ENCODE results near the gene FTSJ1.

DNA sequence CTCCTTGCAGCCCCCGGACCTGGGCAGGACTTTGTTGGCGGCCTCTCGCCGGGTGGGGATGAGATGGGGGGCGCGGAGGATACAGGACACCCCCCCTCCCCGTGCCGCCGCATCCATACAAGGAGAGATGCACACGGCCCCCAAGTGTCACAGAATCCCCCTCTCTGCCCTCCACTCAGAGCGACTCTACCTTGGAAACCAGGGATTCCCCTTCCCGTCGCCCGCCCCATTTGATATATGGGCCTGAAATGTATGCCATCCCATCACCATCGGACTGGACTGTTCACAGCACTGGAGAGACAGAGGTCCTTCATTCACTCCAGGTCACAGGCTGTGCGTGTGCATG is 33.2 kb downstream of the FTSJ1 start:
- TF ChIP-seq, protein P1, sequence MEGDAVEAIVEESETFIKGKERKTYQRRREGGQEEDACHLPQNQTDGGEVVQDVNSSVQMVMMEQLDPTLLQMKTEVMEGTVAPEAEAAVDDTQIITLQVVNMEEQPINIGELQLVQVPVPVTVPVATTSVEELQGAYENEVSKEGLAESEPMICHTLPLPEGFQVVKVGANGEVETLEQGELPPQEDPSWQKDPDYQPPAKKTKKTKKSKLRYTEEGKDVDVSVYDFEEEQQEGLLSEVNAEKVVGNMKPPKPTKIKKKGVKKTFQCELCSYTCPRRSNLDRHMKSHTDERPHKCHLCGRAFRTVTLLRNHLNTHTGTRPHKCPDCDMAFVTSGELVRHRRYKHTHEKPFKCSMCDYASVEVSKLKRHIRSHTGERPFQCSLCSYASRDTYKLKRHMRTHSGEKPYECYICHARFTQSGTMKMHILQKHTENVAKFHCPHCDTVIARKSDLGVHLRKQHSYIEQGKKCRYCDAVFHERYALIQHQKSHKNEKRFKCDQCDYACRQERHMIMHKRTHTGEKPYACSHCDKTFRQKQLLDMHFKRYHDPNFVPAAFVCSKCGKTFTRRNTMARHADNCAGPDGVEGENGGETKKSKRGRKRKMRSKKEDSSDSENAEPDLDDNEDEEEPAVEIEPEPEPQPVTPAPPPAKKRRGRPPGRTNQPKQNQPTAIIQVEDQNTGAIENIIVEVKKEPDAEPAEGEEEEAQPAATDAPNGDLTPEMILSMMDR (IDR thresholded peaks at IDR 0.05; ENCODE audit: low read depth, low read length, missing input control) = no peak
- TF ChIP-seq YY1 (IDR thresholded peaks at IDR 0.05) = no peak
- TF ChIP-seq TAF1 (conservative IDR thresholded peaks at IDR 0.05) = no peak
- TF ChIP-seq, protein P2, sequence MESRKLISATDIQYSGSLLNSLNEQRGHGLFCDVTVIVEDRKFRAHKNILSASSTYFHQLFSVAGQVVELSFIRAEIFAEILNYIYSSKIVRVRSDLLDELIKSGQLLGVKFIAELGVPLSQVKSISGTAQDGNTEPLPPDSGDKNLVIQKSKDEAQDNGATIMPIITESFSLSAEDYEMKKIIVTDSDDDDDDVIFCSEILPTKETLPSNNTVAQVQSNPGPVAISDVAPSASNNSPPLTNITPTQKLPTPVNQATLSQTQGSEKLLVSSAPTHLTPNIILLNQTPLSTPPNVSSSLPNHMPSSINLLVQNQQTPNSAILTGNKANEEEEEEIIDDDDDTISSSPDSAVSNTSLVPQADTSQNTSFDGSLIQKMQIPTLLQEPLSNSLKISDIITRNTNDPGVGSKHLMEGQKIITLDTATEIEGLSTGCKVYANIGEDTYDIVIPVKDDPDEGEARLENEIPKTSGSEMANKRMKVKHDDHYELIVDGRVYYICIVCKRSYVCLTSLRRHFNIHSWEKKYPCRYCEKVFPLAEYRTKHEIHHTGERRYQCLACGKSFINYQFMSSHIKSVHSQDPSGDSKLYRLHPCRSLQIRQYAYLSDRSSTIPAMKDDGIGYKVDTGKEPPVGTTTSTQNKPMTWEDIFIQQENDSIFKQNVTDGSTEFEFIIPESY (IDR thresholded peaks at IDR 0.05) = no peak
- TF ChIP-seq FOXA1 (IDR thresholded peaks at IDR 0.05) = no peak
- TF ChIP-seq, protein P3, sequence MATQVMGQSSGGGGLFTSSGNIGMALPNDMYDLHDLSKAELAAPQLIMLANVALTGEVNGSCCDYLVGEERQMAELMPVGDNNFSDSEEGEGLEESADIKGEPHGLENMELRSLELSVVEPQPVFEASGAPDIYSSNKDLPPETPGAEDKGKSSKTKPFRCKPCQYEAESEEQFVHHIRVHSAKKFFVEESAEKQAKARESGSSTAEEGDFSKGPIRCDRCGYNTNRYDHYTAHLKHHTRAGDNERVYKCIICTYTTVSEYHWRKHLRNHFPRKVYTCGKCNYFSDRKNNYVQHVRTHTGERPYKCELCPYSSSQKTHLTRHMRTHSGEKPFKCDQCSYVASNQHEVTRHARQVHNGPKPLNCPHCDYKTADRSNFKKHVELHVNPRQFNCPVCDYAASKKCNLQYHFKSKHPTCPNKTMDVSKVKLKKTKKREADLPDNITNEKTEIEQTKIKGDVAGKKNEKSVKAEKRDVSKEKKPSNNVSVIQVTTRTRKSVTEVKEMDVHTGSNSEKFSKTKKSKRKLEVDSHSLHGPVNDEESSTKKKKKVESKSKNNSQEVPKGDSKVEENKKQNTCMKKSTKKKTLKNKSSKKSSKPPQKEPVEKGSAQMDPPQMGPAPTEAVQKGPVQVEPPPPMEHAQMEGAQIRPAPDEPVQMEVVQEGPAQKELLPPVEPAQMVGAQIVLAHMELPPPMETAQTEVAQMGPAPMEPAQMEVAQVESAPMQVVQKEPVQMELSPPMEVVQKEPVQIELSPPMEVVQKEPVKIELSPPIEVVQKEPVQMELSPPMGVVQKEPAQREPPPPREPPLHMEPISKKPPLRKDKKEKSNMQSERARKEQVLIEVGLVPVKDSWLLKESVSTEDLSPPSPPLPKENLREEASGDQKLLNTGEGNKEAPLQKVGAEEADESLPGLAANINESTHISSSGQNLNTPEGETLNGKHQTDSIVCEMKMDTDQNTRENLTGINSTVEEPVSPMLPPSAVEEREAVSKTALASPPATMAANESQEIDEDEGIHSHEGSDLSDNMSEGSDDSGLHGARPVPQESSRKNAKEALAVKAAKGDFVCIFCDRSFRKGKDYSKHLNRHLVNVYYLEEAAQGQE (IDR thresholded peaks at IDR 0.05) = no peak
- TF ChIP-seq JUND (IDR thresholded peaks at IDR 0.05) = no peak
- no peak for TF ChIP-seq SP1 (IDR thresholded peaks at IDR 0.05)
- TF ChIP-seq, protein P4, sequence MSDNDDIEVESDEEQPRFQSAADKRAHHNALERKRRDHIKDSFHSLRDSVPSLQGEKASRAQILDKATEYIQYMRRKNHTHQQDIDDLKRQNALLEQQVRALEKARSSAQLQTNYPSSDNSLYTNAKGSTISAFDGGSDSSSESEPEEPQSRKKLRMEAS (IDR thresholded peaks at IDR 0.05) = no peak
- TF ChIP-seq GABPA (IDR thresholded peaks at IDR 0.05 in 1 of 2, conservative IDR thresholded peaks at IDR 0.05 in 1 of 2) = no peak
- TF ChIP-seq EGR1 (IDR thresholded peaks at IDR 0.05; ENCODE audit: low read depth in 2 of 2) = no peak
- TF ChIP-seq RAD21 (IDR thresholded peaks at IDR 0.05) = no peak
- TF ChIP-seq, protein P5, sequence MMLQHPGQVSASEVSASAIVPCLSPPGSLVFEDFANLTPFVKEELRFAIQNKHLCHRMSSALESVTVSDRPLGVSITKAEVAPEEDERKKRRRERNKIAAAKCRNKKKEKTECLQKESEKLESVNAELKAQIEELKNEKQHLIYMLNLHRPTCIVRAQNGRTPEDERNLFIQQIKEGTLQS (IDR thresholded peaks at IDR 0.05) = no peak
- no peak for TF ChIP-seq HNF4G (IDR thresholded peaks at IDR 0.05)

All from liver (tissue), 3 donors.